GM11168 (cell line): Measurements from ENCODE around the gene HOXC4.

ENCODE experiments used
- in situ Hi-C: fragments of 300-500 bp; cut with MboI; formaldehyde crosslinking; loops from one replicate; pipeline ENCODE4 v1.12.0; 2022; ENCODE audit warnings: low sequenced_read_pairs; ENCODE audit not compliant: unreplicated experiment

The HOXC4 gene

DNA sequence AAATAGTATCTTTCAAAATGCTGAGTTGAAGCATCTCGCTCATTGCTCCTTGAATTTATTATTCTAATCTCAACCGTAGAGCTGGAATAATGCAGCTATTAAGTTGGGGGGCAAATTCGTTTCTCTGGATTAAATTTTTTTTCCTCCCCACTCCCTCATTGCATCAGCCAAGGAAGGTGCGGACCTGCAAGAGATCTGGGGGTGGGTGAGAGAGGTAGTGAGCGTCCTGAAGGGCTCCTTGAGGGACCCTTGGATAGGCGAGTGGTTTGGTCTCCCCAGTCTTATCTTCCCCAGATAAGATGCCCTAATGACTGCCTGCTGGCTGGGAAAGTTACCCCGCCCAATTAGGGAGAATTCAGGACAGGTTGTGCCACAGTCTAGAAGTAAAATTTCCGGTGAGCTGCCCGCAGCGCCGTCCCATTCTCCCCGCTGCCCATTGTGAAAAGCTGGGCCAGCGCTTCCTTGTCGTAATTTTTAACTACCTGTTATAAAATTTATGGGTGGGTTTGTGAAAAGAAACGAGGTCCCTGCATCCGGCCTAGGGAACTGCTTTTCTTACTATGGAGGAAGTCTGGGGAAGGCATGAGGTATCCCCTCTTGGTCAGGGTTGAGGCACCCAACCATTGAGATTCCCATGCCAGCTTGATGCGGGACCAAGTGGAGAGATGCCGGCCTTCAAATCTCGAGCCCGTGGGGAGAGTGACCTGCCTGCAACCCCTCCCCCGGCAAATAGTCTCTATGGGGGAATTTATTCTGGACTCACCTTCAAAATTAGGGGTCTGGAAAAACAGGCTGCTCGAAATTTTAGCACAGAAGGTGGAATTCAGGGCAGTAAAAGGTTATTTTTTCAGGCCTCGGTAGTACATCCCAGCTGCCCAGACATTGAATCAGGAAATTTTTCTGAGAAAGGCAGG lies 38.4 kb upstream of the HOXC4 start:
- in situ Hi-C loops = no loop called here

DNA sequence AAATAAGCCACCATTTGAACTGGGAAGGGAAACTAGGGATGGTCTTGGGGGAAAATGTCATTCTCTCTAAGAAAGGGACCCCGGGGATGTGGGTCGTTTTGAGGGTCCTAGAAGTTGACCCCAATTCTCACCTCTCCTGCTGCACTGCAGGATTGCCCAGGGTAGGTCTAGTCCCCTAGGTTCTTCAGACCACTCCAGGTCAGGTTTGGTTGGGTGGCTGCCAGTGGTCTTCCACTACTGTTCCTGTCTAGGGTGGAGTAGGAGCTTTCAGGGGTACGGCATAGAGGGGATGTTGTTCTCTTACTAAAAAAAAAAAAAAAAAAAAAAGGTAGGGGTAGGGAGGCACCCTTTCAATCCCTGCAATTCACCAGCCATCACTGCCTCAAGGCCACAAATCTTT lies 37.6 kb upstream of the HOXC4 start:
- in situ Hi-C loops = no loop called here

- in situ Hi-C loops = no loop called here
Measured at GRCh38 chr12:54016478-54016964, 37.1 kb upstream of the HOXC4 start.

DNA sequence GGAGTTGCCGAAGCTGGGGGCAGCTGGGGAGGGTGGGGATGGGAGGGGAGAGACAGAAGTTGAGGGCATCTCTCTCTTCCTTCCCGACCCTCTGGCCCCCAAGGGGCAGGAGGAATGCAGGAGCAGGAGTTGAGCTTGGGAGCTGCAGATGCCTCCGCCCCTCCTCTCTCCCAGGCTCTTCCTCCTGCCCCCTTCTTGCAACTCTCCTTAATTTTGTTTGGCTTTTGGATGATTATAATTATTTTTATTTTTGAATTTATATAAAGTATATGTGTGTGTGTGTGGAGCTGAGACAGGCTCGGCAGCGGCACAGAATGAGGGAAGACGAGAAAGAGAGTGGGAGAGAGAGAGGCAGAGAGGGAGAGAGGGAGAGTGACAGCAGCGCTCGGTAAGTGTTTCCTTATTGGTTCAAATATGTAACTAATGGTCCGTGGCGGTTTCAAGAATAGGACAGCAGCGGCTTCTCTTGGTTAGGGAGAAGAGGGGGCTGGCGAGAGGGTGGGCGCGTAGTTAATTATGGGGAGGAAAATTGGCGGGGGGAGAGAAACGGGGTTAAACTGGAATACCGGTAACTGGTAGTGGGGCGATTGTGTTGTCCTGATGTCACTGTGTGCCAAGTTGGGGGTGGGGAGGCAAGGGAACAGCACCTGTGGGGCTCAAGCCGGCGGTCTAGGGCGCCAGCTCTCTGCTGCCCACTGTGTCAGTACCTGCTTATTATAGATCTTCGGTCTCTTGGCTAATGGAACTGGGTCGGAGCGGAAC lies 36.4 kb upstream of the HOXC4 start:
- in situ Hi-C loops = no loop called here

GRCh38 chr12:54017878-54018467 lies 35.7 kb upstream of the HOXC4 start:
- in situ Hi-C loops = no loop called here

- in situ Hi-C loops = no loop called here
Measured at GRCh38 chr12:54018468-54018984, 35.1 kb upstream of the HOXC4 start.

GRCh38 chr12:54019091-54019811 lies 34.4 kb upstream of the HOXC4 start:
- in situ Hi-C loops = no loop called here

GRCh38 chr12:54019924-54020590 lies 33.6 kb upstream of the HOXC4 start:
- in situ Hi-C loops = no loop called here

DNA sequence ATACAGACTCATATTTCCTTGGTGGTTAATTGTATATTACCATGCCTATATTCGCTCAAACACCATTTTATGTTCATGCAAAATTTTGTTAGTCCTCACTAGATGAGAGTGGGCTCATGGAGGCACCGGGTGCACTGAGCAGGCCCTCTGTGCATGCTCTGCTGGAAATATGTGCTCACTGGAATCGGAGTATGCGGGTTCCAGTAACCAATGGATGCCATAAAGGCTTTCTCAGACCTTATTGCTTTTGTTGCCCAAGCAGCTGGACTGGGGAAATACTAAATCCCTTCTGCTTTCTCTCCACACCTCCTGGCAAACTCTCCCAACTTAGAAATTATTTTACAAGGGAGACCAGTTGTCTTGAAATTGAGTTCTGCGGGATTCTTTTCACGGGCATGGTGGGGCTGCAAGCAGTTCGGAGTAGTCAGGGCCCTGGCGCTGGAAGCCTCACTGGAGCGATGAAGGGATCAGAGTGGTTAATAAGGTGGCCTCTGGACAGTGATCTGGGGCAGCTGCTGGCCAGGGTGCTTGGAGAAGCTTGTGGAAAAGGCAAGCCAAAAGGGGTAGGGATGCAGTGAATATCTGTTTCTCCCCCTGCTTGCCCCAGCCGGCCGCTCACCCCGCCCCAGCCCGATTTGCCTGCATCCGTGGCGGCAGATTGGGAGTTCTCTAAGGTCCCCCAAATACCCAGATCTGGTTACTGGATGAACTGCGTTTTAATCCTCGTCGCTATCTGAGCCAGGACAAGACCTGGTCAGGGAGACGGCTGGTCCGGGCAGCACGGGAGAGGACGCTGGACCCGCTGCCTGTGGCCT lies 32.8 kb upstream of the HOXC4 start:
- in situ Hi-C loops = no loop called here

DNA sequence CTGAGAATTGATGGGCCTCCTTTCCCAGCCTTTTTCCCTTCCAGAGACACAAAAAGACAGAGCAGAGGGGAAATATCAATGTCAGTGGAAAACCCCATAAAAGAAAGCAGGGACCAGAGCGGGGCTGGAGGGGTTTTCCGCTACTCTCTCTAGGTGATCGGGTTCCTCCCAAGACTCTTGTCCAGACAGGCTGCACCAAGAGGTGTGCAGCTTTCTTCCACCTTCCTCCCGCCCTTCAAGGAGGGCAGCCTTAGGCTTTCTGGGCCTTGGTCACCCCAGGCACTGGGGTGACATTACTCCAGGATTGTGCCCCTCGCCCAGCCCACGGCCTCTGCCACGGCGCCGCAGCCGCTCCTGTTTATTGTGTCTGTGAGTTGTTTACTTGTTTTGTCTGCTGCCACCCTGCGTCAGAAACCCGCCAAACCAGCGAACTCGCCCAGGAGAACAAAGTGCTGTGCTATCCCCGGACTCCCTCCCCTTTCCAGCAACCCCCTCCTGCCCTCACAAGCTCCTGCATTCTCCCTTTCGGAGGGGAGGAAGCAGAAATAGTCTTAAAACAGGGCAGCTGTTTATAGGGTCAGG lies 32.1 kb upstream of the HOXC4 start:
- in situ Hi-C loops = no loop called here

DNA sequence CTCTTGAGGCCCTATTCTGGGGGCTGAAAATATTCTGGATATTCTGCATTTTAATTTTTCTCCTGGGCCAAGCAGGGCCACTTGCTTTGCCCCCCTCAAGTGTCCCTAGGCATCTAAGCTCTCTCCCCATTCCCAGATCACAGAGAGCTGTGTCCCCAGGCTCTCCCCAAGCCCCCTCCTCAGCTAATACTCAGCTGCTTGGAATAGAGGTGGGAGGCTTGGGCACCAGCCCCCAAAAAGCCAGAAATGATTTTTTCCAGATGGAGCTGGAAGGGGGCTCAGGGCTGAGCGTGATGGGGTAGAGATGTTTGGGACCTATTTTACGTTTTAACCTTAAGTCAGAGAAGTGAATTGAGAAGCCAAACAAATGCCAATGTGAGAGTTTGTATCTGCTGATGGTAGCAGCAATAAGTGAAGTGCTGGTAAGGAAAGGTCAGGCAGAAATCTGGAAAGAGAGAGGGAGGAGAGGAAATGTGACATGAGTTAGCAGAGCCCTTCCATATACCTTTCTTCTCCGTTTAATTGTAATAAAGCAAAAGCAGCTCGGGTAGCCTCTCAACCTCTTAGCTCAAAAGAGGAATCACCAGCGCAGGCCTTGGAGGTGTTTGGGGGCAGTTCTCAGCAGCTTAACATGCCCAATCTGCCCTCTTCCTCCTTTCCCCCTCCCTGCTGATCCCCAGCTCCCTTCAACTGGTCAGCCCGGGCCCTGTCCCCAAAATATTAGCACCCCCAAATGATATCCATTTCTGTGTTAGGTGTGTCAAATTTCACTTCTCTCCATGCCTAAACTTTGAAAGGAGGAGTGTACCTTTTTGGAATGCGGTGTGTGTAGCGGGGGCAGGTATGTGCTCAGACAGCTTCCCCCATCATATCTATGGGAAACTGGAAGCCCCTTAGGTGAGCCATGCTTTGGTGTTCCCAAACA lies 30.4 kb upstream of the HOXC4 start:
- in situ Hi-C loops = no loop called here

- in situ Hi-C loops = no loop called here
Measured at GRCh38 chr12:54024127-54024526, 29.5 kb upstream of the HOXC4 start.

GRCh38 chr12:54024581-54025305 lies 28.9 kb upstream of the HOXC4 start:
- in situ Hi-C loops = loop anchor here (5.0 kb wide), 1 partner anchor 168 kb away; no protein-coding TSS in a partner anchor

- in situ Hi-C loops = loop anchor here (5.0 kb wide), 1 partner anchor 167 kb away; no protein-coding TSS in a partner anchor
Measured at GRCh38 chr12:54025499-54026405, 27.9 kb upstream of the HOXC4 start.

- in situ Hi-C loops = loop anchor here (5.0 kb wide), 1 partner anchor 165 kb away; no protein-coding TSS in a partner anchor
Measured at GRCh38 chr12:54026640-54027441, 26.8 kb upstream of the HOXC4 start.
